HG03060 (cell line): ENCODE measurements around the gene GPR137C.

Experiments used
- ATAC-seq: cut with Tn5 transposase; IDR thresholded peaks from one replicate; pipeline ENCODE4 v1.9.1; 2021; ENCODE audit warnings: low read depth, moderate number of reproducible peaks; ENCODE audit not compliant: unreplicated experiment

The GPR137C gene

DNA sequence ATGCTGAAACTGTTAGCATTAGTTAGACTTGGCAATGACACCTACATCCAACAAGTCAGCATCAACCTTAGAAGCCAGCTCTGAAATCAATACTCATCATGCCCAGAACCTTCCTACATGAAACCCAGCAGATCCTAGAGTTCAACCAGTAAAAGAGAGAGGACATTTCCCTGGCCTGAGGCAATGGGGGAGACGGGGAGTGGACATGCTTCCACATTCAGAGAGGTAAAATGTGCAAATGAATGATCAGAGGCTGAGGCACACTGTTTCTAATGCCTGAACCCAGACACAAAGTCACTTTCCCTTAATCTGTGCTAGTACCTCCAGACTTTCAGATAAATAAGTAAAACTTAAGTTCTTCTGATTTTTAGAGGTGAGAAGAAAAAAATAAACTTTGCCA, 108.2 kb downstream of the GPR137C start:
- ATAC-seq, result no peak

- ATAC-seq, result no peak
These were observed 108.7 kb downstream of the GPR137C start for GRCh38 chr14:52661314-52661713.

DNA sequence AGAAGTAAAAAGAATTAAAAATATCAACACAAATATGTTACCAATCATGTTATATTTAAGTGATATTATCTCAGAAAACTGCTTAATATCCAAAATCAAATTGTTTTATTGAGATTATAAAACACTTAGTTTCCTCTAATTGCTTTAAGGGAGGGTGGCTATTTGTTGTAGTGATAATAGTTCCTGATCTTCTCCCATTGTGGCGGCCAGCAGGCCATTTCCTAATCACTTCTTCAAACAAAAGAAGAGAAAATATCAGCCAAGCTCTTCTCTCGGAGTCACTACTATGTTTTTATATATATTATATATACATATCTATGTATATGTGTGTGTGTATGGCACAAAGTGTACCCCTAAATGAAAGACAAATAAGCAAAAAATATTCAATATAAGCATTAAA, 111.2 kb downstream of the GPR137C start:
- no peak for ATAC-seq

DNA sequence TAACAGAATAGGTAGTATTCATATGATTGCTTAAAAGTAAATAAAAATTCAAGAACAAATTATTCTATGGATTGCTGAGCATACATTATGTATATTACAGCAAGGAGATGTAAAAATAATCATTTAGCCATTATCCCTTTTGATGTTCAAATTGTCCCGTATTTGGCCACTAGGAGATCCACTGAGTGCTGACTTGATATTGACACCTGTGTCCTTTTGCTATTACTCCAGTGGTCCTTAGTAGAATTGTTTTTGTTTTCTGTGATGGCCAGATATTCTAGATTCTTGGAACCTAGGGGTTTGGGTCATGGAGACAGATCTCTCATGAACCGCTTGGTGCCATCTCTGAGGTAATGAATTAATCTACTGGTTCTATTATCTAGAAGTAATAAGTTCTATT, 126.0 kb downstream of the GPR137C start:
- no peak for ATAC-seq

DNA sequence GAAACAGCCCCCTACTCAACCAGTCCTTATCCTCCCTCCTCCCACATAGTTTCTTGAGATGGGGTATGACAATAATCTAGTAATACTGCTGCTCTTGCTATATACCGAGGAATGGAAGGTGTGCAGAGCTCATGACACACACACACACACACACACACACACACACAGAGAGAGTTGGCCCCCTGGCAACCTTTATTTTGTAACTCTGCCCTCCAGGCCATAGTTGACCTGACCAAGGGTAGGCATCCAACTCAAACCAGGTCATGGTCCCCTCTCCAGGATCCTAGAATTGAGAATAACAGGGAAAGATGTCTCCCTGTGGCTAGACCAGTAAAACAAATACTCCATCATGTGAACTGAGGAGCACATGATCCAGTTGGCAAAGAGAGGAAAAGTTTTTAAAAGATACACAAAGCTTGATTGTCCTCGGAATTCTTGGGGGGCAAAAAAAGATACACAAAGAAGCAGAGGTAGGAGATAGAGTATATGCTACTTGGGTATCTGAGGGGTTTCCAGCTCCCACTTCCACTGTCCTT, 131.4 kb downstream of the GPR137C start:
- no peak for ATAC-seq

GRCh38 chr14:52686176-52686575, 133.5 kb downstream of the GPR137C start:
- ATAC-seq, result no peak
